Measurements from ENCODE around the gene PNPLA7. TPM values are rescaled to one million over a fixed set of nuclear protein-coding genes. Genes with fewer than 3 reads are reported as not detected.
"Not testable (repeated sequence)": the region's sequence is repeated elsewhere in the genome, so short reads cannot be mapped to it uniquely, and the experiment has no call there.

PNPLA7 gene
- total and polyA plus RNA-seq, 5 donors = 5.5 to 13.0 (median 7.6) TPM

GRCh38 chr9:137553654-137554053 is 3.5 kb upstream of the PNPLA7 start:
- intact Hi-C loops (cut with DNase I); H3K4me1 ChIP-seq (ENCODE audit: control insufficient read depth, insufficient read depth, low read length); H3K4me3 ChIP-seq (ENCODE audit: low read length); ATAC-seq; H3K9me3 ChIP-seq (ENCODE audit: control insufficient read depth, low read length); DNase-seq; H3K27me3 ChIP-seq (ENCODE audit: control insufficient read depth, insufficient read depth); H3K27ac ChIP-seq (ENCODE audit: low read length): not testable (repeated sequence)
- 88% methylated on average over 10 of the region's 10 CpGs for WGBS

GRCh38 chr9:137552022-137552768 is 2.0 kb upstream of the PNPLA7 start:
- DNase-seq (peak in 2 of 3 donors; percentile 60 to 74), ATAC-seq (peak; percentile 1 to 28)
- intact Hi-C loops (cut with DNase I) = no loop called here
- Histone ChIP-seq H3K4me1 (ENCODE audit: control insufficient read depth, insufficient read depth, low read length) (no peaks in the 10 kb centered on the region), H3K4me3 (ENCODE audit: low read length) (peak overlapping the region; percentile 58), H3K27ac (ENCODE audit: low read length) (peak overlapping the region; percentile 88), H3K27me3 (ENCODE audit: control insufficient read depth, insufficient read depth) (no peaks in the 10 kb centered on the region), H3K9me3 (ENCODE audit: control insufficient read depth, low read length) (no peaks in the 10 kb centered on the region)
- 8% methylated on average over 58 of the region's 58 CpGs for WGBS

- Histone ChIP-seq H3K27ac (ENCODE audit: low read length) (peak within 1 kb of the TSS; percentile 88), H3K4me1 (ENCODE audit: control insufficient read depth, insufficient read depth, low read length) (no peaks in the 10 kb centered on the region), H3K27me3 (ENCODE audit: control insufficient read depth, insufficient read depth) (no peaks in the 10 kb centered on the region), H3K9me3 (ENCODE audit: control insufficient read depth, low read length) (no peaks in the 10 kb centered on the region), H3K4me3 (ENCODE audit: low read length) (peak within 1 kb of the TSS; percentile 58)
- ATAC-seq = peak; percentile 77 to 84
- DNase-seq = peak; percentile 90 to 97 (median 97)
- intact Hi-C loops (cut with DNase I) = no loop called here
- under 1% methylated on average over 101 of the region's 106 CpGs for WGBS
Measured at GRCh38 chr9:137551264-137552021, 1.2 kb upstream of the PNPLA7 start, which contains the start of gene MRPL41. MRPL41 (plus strand) TSS chr9:137551879; CDS start chr9:137552082, 203 bp downstream.

- H3K4me1 ChIP-seq (ENCODE audit: control insufficient read depth, insufficient read depth, low read length); DNase-seq; H3K9me3 ChIP-seq (ENCODE audit: control insufficient read depth, low read length); intact Hi-C loops (cut with DNase I); H3K27me3 ChIP-seq (ENCODE audit: control insufficient read depth, insufficient read depth): not testable (repeated sequence)
- peak overlapping the region; percentile 58 for H3K4me3 ChIP-seq (ENCODE audit: low read length)
- peak; percentile 0 to 1 for ATAC-seq
- peak overlapping the region; percentile 84 for H3K27ac ChIP-seq (ENCODE audit: low read length)
- WGBS = under 1% methylated on average over 17 of the region's 17 CpGs
Measured at GRCh38 chr9:137550958-137551263, 709 bp upstream of the PNPLA7 start.

GRCh38 chr9:137547687-137548543 is 2.3 kb downstream of the PNPLA7 start:
- no peak overlapping the region for H3K27ac ChIP-seq (ENCODE audit: low read length)
- no peaks in the 10 kb centered on the region for H3K4me1 ChIP-seq (ENCODE audit: control insufficient read depth, insufficient read depth, low read length)
- H3K9me3 ChIP-seq (ENCODE audit: control insufficient read depth, low read length) = no peaks in the 10 kb centered on the region
- WGBS = 64% methylated on average over 23 of the region's 23 CpGs
- no peaks in the 10 kb centered on the region for H3K27me3 ChIP-seq (ENCODE audit: control insufficient read depth, insufficient read depth)
- intact Hi-C loops (cut with DNase I) = no loop called here
- H3K4me3 ChIP-seq (ENCODE audit: low read length) = no peak overlapping the region
- DNase-seq (peak in 2 of 3 donors; percentile 70 to 71), ATAC-seq (peak in 1 of 2 donors; percentile 6)

GRCh38 chr9:137545123-137545522 is 5.1 kb downstream of the PNPLA7 start:
- H3K27me3 ChIP-seq (ENCODE audit: control insufficient read depth, insufficient read depth) = no peaks in the 10 kb centered on the region
- H3K4me1 ChIP-seq (ENCODE audit: control insufficient read depth, insufficient read depth, low read length) = no peaks in the 10 kb centered on the region
- H3K4me3 ChIP-seq (ENCODE audit: low read length) = no peak overlapping the region
- intact Hi-C loops (cut with DNase I) = no loop called here
- no peaks in the 10 kb centered on the region for H3K9me3 ChIP-seq (ENCODE audit: control insufficient read depth, low read length)
- no peak overlapping the region for H3K27ac ChIP-seq (ENCODE audit: low read length)
- ATAC-seq (peak in 1 of 2 donors; percentile 20), DNase-seq (peak in 2 of 3 donors; percentile 60 to 77)
- WGBS = 75% methylated on average over 10 of the region's 10 CpGs

GRCh38 chr9:137544176-137544760 is 5.9 kb downstream of the PNPLA7 start:
- intact Hi-C loops (cut with DNase I) = no loop called here
- Histone ChIP-seq H3K27ac (ENCODE audit: low read length) (no peak overlapping the region), H3K4me3 (ENCODE audit: low read length) (no peak overlapping the region), H3K27me3 (ENCODE audit: control insufficient read depth, insufficient read depth) (no peaks in the 10 kb centered on the region), H3K9me3 (ENCODE audit: control insufficient read depth, low read length) (no peaks in the 10 kb centered on the region), H3K4me1 (ENCODE audit: control insufficient read depth, insufficient read depth, low read length) (no peaks in the 10 kb centered on the region)
- DNase-seq (no peak), ATAC-seq (peak in 1 of 2 donors; percentile 11)
- WGBS = 79% methylated on average over 12 of the region's 12 CpGs

GRCh38 chr9:137543237-137543963 is 6.8 kb downstream of the PNPLA7 start:
- intact Hi-C loops (cut with DNase I) = no loop called here
- no peaks in the 10 kb centered on the region for H3K27me3 ChIP-seq (ENCODE audit: control insufficient read depth, insufficient read depth)
- no peak for ATAC-seq
- H3K4me1 ChIP-seq (ENCODE audit: control insufficient read depth, insufficient read depth, low read length) = no peaks in the 10 kb centered on the region
- 91% methylated on average over 25 of the region's 25 CpGs for WGBS
- peak in 1 of 3 donors; percentile 61 for DNase-seq
- no peak overlapping the region for H3K27ac ChIP-seq (ENCODE audit: low read length)
- no peak overlapping the region for H3K4me3 ChIP-seq (ENCODE audit: low read length)
- no peaks in the 10 kb centered on the region for H3K9me3 ChIP-seq (ENCODE audit: control insufficient read depth, low read length)

- 90% methylated on average over 20 of the region's 20 CpGs for whole genome bisulfite sequencing
- no peaks in the 10 kb centered on the region for H3K9me3 ChIP-seq (ENCODE audit: control insufficient read depth, low read length)
- H3K4me1 ChIP-seq (ENCODE audit: control insufficient read depth, insufficient read depth, low read length) = no peaks in the 10 kb centered on the region
- no peak overlapping the region for H3K4me3 ChIP-seq (ENCODE audit: low read length)
- intact Hi-C loops (cut with DNase I) = no loop called here
- DNase-seq = no peak
- no peak overlapping the region for H3K27ac ChIP-seq (ENCODE audit: low read length)
- no peaks in the 10 kb centered on the region for H3K27me3 ChIP-seq (ENCODE audit: control insufficient read depth, insufficient read depth)
- ATAC-seq = no peak
Measured at GRCh38 chr9:137542486-137542885, 7.7 kb downstream of the PNPLA7 start.

GRCh38 chr9:137540536-137540935 is 9.7 kb downstream of the PNPLA7 start:
- intact Hi-C loops (cut with DNase I) = no loop called here
- no peak for ATAC-seq
- H3K9me3 ChIP-seq (ENCODE audit: control insufficient read depth, low read length) = no peaks in the 10 kb centered on the region
- no peaks in the 10 kb centered on the region for H3K4me1 ChIP-seq (ENCODE audit: control insufficient read depth, insufficient read depth, low read length)
- 92% methylated on average over 18 of the region's 18 CpGs for WGBS
- DNase-seq = no peak
- no peak overlapping the region for H3K27ac ChIP-seq (ENCODE audit: low read length)
- H3K27me3 ChIP-seq (ENCODE audit: control insufficient read depth, insufficient read depth) = no peaks in the 10 kb centered on the region
- H3K4me3 ChIP-seq (ENCODE audit: low read length) = no peak overlapping the region
